ENCODE measurements around the gene CCDC12. TPM values are rescaled to one million over a fixed set of nuclear protein-coding genes. Genes with fewer than 3 reads are reported as not detected.

CCDC12 gene
- total RNA-seq, 1 donor from 2014 or later = 37.4 TPM

DNA sequence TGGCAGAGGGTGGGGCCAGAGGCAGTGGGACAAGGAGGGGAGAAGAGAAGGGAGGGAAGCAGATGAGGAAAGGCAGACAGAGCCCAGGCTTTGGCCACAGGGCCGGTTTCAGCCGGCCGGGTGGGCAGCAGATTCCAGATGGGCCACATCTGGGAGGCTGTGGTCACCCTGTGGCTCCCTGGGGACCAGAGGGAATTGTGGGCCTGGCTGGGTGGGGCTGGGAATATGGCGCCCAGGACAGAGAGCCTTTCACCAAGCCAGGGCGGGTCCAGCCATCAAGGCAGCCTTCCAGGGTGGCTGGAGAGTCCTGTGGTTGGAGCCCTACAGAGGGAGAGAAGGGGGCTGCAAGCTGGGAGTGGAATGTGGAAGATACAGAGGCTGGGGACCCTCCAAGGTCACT lies 80.2 kb downstream of the CCDC12 start:
- DNase-seq (ENCODE audit: extremely low spot score, unreplicated experiment) = no peak
- Mint-ChIP-seq H3K27ac (ENCODE audit: unreplicated experiment) (no peak overlapping the region), H3K4me1 (ENCODE audit: unreplicated experiment) (peaks cover 23% of the 10 kb centered on the region), H3K36me3 (ENCODE audit: unreplicated experiment) (no peaks in the 10 kb centered on the region), H3K4me3 (ENCODE audit: unreplicated experiment) (no peak overlapping the region), H3K9me3 (ENCODE audit: unreplicated experiment) (no peaks in the 10 kb centered on the region), H3K27me3 (ENCODE audit: unreplicated experiment) (no peaks in the 10 kb centered on the region)
- TF ChIP-seq, protein P1, sequence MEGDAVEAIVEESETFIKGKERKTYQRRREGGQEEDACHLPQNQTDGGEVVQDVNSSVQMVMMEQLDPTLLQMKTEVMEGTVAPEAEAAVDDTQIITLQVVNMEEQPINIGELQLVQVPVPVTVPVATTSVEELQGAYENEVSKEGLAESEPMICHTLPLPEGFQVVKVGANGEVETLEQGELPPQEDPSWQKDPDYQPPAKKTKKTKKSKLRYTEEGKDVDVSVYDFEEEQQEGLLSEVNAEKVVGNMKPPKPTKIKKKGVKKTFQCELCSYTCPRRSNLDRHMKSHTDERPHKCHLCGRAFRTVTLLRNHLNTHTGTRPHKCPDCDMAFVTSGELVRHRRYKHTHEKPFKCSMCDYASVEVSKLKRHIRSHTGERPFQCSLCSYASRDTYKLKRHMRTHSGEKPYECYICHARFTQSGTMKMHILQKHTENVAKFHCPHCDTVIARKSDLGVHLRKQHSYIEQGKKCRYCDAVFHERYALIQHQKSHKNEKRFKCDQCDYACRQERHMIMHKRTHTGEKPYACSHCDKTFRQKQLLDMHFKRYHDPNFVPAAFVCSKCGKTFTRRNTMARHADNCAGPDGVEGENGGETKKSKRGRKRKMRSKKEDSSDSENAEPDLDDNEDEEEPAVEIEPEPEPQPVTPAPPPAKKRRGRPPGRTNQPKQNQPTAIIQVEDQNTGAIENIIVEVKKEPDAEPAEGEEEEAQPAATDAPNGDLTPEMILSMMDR (IDR thresholded peaks at IDR 0.05) = no peak

- no peaks in the 10 kb centered on the region for H3K36me3 Mint-ChIP-seq (ENCODE audit: unreplicated experiment)
- no peaks in the 10 kb centered on the region for H3K9me3 Mint-ChIP-seq (ENCODE audit: unreplicated experiment)
- H3K27me3 Mint-ChIP-seq (ENCODE audit: unreplicated experiment) = no peaks in the 10 kb centered on the region
- no peak overlapping the region for H3K4me3 Mint-ChIP-seq (ENCODE audit: unreplicated experiment)
- TF ChIP-seq, protein P1 (IDR thresholded peaks at IDR 0.05) = no peak
- no peak for DNase-seq (ENCODE audit: extremely low spot score, unreplicated experiment)
- peaks cover 23% of the 10 kb centered on the region for H3K4me1 Mint-ChIP-seq (ENCODE audit: unreplicated experiment)
- no peak overlapping the region for H3K27ac Mint-ChIP-seq (ENCODE audit: unreplicated experiment)
Observed at GRCh38 chr3:46895761-46896160, 80.8 kb downstream of the CCDC12 start.

GRCh38 chr3:46895204-46895660 lies 81.3 kb downstream of the CCDC12 start:
- Mint-ChIP-seq H3K27me3 (ENCODE audit: unreplicated experiment) (no peaks in the 10 kb centered on the region), H3K27ac (ENCODE audit: unreplicated experiment) (no peak overlapping the region), H3K4me1 (ENCODE audit: unreplicated experiment) (peaks cover 23% of the 10 kb centered on the region), H3K4me3 (ENCODE audit: unreplicated experiment) (no peak overlapping the region), H3K9me3 (ENCODE audit: unreplicated experiment) (no peaks in the 10 kb centered on the region), H3K36me3 (ENCODE audit: unreplicated experiment) (no peaks in the 10 kb centered on the region)
- no peak for DNase-seq (ENCODE audit: extremely low spot score, unreplicated experiment)
- TF ChIP-seq, protein P1 (IDR thresholded peaks at IDR 0.05) = peak; percentile 92

GRCh38 chr3:46894256-46894655 lies 82.3 kb downstream of the CCDC12 start:
- Mint-ChIP-seq H3K9me3 (ENCODE audit: unreplicated experiment) (no peaks in the 10 kb centered on the region), H3K27ac (ENCODE audit: unreplicated experiment) (no peak overlapping the region), H3K27me3 (ENCODE audit: unreplicated experiment) (no peaks in the 10 kb centered on the region), H3K36me3 (ENCODE audit: unreplicated experiment) (no peaks in the 10 kb centered on the region), H3K4me3 (ENCODE audit: unreplicated experiment) (no peak overlapping the region), H3K4me1 (ENCODE audit: unreplicated experiment) (peaks cover 28% of the 10 kb centered on the region)
- TF ChIP-seq, protein P1 (IDR thresholded peaks at IDR 0.05) = no peak
- no peak for DNase-seq (ENCODE audit: extremely low spot score, unreplicated experiment)

- TF ChIP-seq, protein P1 (IDR thresholded peaks at IDR 0.05) = no peak
- H3K27ac Mint-ChIP-seq (ENCODE audit: unreplicated experiment) = no peak overlapping the region
- no peaks in the 10 kb centered on the region for H3K36me3 Mint-ChIP-seq (ENCODE audit: unreplicated experiment)
- H3K4me3 Mint-ChIP-seq (ENCODE audit: unreplicated experiment) = no peak overlapping the region
- H3K9me3 Mint-ChIP-seq (ENCODE audit: unreplicated experiment) = no peaks in the 10 kb centered on the region
- H3K27me3 Mint-ChIP-seq (ENCODE audit: unreplicated experiment) = no peaks in the 10 kb centered on the region
- H3K4me1 Mint-ChIP-seq (ENCODE audit: unreplicated experiment) = peaks cover 28% of the 10 kb centered on the region
- DNase-seq (ENCODE audit: extremely low spot score, unreplicated experiment) = no peak
Observed at GRCh38 chr3:46893763-46894162, 82.8 kb downstream of the CCDC12 start.

All from osteocyte (in vitro differentiated cells).